ENCODE data around the gene PLEKHH2. TPM values are rescaled to one million over a fixed set of nuclear protein-coding genes. Genes with fewer than 3 reads are reported as not detected.

The PLEKHH2 gene
- total RNA-seq, 1 experiment from 2014 or later, result 3.1 TPM

GRCh38 chr2:43605079-43605655 is 31.9 kb upstream of the PLEKHH2 start:
- Histone ChIP-seq H2BK20ac (ENCODE audit: low read depth, low read length, poor library complexity, severe bottlenecking) (no peak overlapping the region), H3T11ph (ENCODE audit: low read length) (no peak overlapping the region), H4K91ac (ENCODE audit: insufficient read length, low read depth, low read length) (no peak overlapping the region), H2BK120ac (ENCODE audit: low read depth, low read length, poor library complexity, severe bottlenecking) (no peak overlapping the region), H4K20me1 (ENCODE audit: control insufficient read depth, insufficient read depth, insufficient read length) (no peaks in the 10 kb centered on the region), H3K4ac (ENCODE audit: low read depth, low read length) (no peak overlapping the region), H3K14ac (ENCODE audit: insufficient read depth, low read length) (no peak overlapping the region), H2BK15ac (ENCODE audit: low read depth, low read length) (no peak overlapping the region), H3K23ac (ENCODE audit: insufficient read length, low read depth, low read length) (no peak overlapping the region), H4K5ac (ENCODE audit: insufficient read length, low read depth, low read length) (no peak overlapping the region), H4K8ac (replicated peaks; ENCODE audit: insufficient read length, low read depth, low read length) (no peak overlapping the region), H3K27ac (ENCODE audit: insufficient read length, low read depth, low read length) (no peak overlapping the region), H3K79me1 (ENCODE audit: insufficient read depth, low read depth, low read length, poor library complexity, severe bottlenecking) (no peaks in the 10 kb centered on the region), H3K18ac (ENCODE audit: insufficient read length, low read depth, low read length) (no peak overlapping the region), H2BK5ac (ENCODE audit: insufficient read length, low read length) (no peak overlapping the region), H3K4me2 (ENCODE audit: insufficient read depth, insufficient read length, low read length) (no peak overlapping the region), H3K9ac (ENCODE audit: extremely low read depth, insufficient read length, low read length) (no peak overlapping the region), H3K56ac (ENCODE audit: insufficient read length, low read depth, low read length) (no peak overlapping the region), H3K79me2 (ENCODE audit: insufficient read depth, low read length) (no peaks in the 10 kb centered on the region), H3K27me3 (ENCODE audit: insufficient read depth, low read length) (no peaks in the 10 kb centered on the region), H2AK5ac (ENCODE audit: insufficient read length, low read length) (no peak overlapping the region), H2BK12ac (ENCODE audit: insufficient read length, low read depth, low read length) (no peak overlapping the region), H3K23me2 (ENCODE audit: insufficient read length, low read depth, low read length, poor library complexity, severe bottlenecking) (no peaks in the 10 kb centered on the region), H3K9me3 (ENCODE audit: control insufficient read depth, low read depth, low read length) (no peaks in the 10 kb centered on the region), H3K4me1 (ENCODE audit: insufficient read depth, low read length) (no peaks in the 10 kb centered on the region), H2AFZ (ENCODE audit: low read length) (no peak overlapping the region)
- TF ChIP-seq, protein P1, sequence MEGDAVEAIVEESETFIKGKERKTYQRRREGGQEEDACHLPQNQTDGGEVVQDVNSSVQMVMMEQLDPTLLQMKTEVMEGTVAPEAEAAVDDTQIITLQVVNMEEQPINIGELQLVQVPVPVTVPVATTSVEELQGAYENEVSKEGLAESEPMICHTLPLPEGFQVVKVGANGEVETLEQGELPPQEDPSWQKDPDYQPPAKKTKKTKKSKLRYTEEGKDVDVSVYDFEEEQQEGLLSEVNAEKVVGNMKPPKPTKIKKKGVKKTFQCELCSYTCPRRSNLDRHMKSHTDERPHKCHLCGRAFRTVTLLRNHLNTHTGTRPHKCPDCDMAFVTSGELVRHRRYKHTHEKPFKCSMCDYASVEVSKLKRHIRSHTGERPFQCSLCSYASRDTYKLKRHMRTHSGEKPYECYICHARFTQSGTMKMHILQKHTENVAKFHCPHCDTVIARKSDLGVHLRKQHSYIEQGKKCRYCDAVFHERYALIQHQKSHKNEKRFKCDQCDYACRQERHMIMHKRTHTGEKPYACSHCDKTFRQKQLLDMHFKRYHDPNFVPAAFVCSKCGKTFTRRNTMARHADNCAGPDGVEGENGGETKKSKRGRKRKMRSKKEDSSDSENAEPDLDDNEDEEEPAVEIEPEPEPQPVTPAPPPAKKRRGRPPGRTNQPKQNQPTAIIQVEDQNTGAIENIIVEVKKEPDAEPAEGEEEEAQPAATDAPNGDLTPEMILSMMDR (conservative IDR thresholded peaks at IDR 0.05), result peak; percentile 72
- WGBS (ENCODE audit: extremely low coverage, insufficient read length, low lambda C conversion rate), result no CpG with 5 or more reads among the region's 2 CpGs
- H3K4me1 Mint-ChIP-seq, result peaks cover 10 to 21% of the 10 kb centered on the region in 2 experiments
- peak; percentile 52 for DNase-seq
- H3K27me3 Mint-ChIP-seq (ENCODE audit: low read depth), result no peaks in the 10 kb centered on the region
- H3K4me3 Mint-ChIP-seq, result no peak overlapping the region
- no peaks in the 10 kb centered on the region for H3K9me3 Mint-ChIP-seq
- peak overlapping the region in 1 of 3 experiments; percentile 38; a peak in 1 of 7 replicates for H3K27ac Mint-ChIP-seq
- no peaks in the 10 kb centered on the region for H3K36me3 Mint-ChIP-seq (ENCODE audit: insufficient read depth in 1 of 3, low read depth in 3 of 3)

Measured in H9 (cell line).